Stimulated activated CD8-positive, alpha-beta memory T cell treated with anti-CD3 and anti-CD28 coated beads, Interleukin-15, amount 100 ng/mL, for 1 hour (primary cell): ENCODE results near the gene GPC5.
"Not testable (repeated sequence)": the region's sequence is repeated elsewhere in the genome, so short reads cannot be mapped to it uniquely, and the experiment has no call there.

Source experiments
- DNase-seq: peaks from one replicate; pipeline ENCODE4 v3.0.0-alpha.2; 2020; ENCODE audit warnings: low read depth

Gene GPC5

GRCh38 chr13:92270990-92271389 is 872.6 kb downstream of the GPC5 start:
- DNase-seq, result no peak

GRCh38 chr13:92272177-92272576 is 873.8 kb downstream of the GPC5 start:
- no peak for DNase-seq

DNA sequence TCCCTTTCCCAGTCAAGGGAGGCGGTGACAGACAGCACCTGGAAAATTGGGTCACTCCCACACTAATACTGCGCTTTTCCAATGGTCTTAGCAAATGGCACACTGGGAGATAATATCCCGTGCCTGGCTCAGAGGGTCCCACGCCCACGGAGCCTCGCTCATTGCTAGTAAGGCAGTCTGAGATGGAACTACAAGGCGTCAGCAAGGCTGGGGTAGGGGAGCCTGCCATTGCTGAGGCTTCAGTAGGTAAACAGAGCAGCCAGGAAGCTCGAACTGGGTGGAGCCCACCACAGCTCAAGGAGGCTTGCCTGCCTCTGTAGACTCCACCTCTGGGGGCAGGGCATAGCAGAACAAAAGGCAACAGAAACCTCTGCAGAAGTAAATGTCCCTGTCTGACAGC is 882.6 kb downstream of the GPC5 start:
- DNase-seq, result not testable (repeated sequence)

DNA sequence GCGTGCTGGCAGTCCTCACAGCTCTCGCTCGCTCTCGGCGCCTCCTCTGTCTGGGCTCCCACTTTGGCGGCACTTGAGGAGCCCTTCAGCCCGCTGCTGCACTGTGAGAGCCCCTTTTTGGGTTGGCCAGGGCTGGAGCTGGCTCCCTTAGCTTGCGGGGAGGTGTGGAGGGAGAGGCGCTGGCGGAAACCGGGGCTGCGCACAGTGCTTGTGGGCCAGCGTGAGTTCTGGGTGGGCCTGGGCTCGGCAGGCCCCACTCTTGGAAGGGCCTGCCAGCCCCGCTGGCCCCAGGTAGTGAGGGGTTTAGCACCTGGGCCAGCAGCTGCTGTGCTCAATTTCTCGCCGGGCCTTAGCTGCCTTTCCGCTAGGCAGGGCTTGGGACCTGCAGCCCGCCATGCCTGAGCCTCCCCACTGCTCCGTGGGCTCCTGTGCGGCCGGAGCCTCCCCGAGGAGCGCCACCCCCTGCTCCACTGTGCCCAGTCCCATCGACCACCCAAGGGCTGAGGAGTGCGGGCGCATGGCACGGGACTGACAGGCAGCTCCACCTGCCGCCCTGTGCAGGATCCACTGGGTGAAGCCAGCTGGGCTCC is 892.4 kb downstream of the GPC5 start:
- DNase-seq, result not testable (repeated sequence)

GRCh38 chr13:92294533-92294932 is 896.1 kb downstream of the GPC5 start:
- DNase-seq, result not testable (repeated sequence)

GRCh38 chr13:92296154-92296671 is 897.8 kb downstream of the GPC5 start:
- DNase-seq, result not testable (repeated sequence)

- no peak for DNase-seq
Measured at GRCh38 chr13:92297971-92298942, 899.8 kb downstream of the GPC5 start.

GRCh38 chr13:92300651-92301050 is 902.2 kb downstream of the GPC5 start:
- no peak for DNase-seq

- no peak for DNase-seq
Measured at GRCh38 chr13:92303428-92303827, 905.0 kb downstream of the GPC5 start.

DNA sequence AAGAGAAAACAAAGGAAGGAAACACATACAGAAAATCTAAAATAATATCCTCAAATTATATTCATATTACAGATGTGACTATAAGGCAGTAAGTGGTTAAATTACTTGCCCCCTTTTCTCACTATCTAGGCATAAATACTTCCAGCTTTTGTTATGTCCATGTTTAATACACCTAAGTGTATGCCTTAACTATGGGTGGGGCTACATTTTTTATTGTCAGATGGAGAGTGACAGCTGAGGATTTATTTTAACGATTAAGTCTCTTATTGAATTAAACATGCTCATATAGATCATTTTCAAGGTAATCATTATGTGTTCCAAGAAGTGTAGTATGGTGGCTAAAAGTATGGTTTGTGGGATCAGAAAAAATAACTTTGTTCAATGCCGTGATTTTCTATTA is 909.3 kb downstream of the GPC5 start:
- no peak for DNase-seq

DNA sequence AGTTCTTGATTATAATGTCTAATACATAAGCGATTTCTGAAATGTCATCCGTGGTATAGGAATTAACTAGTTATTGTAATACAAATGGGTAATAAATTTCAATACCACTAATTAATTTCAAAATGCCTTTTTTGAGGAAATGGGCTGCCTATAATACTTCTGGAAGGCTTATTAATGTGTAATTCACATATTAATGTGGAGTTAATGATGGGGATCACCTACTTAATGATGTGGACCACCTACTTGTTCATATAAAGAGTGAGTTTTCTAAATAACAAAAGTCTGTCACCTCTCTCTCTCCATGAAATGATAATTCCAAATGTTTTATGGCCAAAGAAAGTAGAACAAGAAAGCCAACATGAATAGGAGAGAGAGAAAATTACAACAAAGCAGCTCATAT is 914.4 kb downstream of the GPC5 start:
- DNase-seq, result no peak

GRCh38 chr13:92313382-92313781 is 915.0 kb downstream of the GPC5 start:
- no peak for DNase-seq

GRCh38 chr13:92315265-92315664 is 916.8 kb downstream of the GPC5 start:
- no peak for DNase-seq

GRCh38 chr13:92316030-92316429 is 917.6 kb downstream of the GPC5 start:
- DNase-seq, result no peak

DNA sequence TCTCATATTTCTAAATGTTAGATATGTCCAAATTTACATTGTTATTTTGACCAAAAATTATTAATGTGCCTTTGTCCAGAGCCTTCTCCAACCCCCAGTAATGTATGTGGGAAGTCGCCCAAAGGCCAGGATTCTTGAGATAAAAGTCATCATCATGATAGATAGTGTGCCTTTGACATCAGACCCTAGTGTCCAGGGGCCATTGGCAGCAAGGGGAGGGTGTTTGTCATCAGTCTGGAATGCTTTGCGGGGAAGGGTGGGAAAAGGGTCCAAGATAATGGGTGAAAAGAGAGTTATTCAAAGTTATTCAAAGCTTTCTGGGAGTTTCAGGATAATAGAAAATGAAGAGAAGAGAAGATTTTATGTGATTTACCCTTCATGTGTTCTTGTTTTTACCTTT is 918.6 kb downstream of the GPC5 start:
- DNase-seq, result no peak

DNA sequence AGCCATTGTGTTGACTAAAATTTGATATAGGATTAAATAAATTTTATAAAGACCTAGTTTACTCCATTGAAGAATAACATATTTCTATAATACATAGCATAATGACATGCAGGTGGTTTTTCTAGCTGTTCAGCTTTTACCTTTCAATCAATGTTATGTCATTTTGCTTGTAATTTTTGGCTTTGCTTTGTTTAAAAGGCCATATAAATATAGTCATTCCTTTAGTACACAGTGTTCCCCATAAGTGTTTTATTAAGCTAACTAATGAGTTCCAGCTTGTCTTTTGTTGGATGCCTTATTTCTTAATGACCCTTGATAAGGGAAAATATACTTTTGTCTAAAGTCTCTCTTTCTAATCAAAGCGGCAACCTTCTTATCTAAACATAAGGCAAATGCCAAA is 921.9 kb downstream of the GPC5 start:
- no peak for DNase-seq

- no peak for DNase-seq
Measured at GRCh38 chr13:92321174-92321573, 922.8 kb downstream of the GPC5 start.

DNA sequence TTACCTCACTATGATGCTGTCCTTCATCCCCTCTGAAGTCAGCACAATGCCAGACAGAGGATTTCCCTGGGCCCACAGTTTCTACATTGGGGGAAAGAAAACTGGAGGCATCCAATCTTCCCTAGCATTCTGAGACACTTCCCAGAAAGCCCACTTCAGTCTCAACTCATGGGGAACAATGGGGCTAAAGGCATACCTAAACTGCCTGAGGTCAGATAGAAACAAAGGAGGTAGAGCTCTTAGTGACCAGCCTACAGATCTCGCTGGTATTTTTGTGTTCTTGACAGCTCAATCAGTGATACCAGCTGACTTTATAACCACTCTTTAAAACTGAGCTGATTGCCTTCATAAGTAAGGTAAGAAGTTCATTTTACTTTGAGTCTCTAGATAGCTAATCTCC is 947.2 kb downstream of the GPC5 start:
- DNase-seq, result no peak

DNA sequence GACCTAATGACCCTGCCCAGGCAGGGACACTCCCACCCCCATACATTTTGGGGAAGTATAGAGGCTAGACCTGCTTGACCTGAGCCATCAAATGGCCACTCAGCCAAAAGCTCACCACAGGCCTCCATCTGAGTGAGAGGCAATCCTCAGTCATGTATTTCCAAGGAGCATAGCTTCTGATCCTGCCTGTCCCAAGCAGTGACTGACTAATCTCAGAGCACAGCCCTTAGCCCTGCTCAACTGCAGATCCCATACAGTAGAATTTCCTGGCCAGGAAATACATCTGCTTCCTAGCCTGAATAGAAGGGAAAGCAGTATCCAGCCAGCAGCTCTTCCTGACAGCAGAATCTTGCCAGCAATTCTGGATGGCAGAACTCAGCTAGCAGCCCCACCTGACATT is 947.6 kb downstream of the GPC5 start:
- no peak for DNase-seq

DNA sequence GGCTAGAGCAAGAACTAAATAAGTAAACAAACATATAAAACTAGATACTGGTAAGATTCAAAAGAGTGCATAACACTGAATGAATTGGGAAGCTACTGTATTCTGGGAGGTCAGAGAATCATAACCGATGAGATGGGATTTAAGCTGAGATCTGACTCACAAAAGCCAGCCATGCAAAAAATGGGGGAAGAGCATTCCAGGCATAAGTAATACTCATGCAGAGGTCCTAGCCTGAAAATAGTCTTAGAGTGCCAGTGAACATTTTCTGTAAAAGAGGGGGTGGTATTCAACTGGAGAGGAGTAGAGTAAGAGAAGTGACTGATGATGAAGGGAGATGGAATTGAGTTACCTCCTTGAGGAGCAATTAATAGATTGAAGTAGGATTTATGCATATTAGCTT is 956.2 kb downstream of the GPC5 start:
- no peak for DNase-seq

DNA sequence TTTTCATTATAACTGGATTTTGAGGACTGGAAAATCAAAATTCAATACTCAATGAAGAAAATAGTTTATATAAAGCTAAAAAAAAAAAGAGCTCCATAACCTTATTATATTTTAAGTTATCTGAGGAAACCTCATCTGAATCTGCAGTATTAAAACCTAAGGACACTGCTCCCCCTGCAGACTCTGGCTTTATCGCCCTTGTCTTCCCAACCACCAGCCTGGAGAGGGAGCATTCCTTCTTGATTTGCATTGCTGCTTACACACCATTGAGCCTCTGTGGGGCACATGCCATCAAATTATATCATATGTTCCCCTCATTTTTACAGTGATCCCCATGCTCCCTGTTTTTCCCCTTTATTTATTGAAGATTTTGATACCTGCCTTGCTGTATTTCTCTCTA is 956.8 kb downstream of the GPC5 start:
- DNase-seq, result no peak

DNA sequence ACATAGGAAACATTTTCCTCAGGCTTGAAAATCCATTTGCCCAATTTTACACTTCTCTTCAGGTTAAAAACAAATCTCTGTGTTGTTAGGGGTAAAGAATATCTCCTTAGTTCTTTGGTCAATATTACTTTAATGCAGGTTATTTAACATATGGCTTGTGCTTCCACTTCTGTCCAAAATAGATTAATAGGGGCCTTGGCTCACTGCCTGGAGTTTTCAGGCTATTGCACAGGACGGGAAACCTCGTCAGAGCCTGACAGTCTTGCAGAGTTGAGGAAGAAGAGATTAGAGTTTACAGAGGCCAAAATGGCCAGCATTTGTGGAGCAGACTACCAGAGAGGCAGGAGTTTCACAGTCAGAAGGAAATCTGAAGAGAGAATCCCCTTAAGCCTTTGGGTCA is 964.3 kb downstream of the GPC5 start:
- no peak for DNase-seq

DNA sequence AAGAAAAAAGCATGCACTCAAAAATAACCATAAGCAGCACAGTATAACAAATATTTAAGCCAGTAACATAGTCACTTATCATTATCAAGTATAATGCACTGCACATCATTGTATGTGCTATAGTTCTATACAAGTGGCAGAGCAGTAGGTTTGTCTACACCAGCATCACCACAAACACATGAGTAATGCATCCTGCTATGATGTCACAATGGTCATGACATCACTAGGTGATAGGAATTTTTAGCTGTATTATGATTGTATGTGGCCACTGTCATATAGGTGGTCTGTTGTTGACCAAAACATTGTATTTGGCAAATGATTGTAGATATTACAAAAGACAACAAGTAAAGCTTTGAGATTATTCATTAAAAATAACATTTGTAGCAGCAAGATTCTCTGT is 967.5 kb downstream of the GPC5 start:
- no peak for DNase-seq
